HG02852 (cell line): ENCODE results near the gene OR5AK2.
"Not testable (repeated sequence)": the region's sequence is repeated elsewhere in the genome, so short reads cannot be mapped to it uniquely, and the experiment has no call there.

Source experiments
- ATAC-seq: cut with Tn5 transposase; IDR thresholded peaks from one replicate; pipeline ENCODE4 v1.9.1; 2021; ENCODE audit warnings: mild to moderate bottlenecking, moderate library complexity; ENCODE audit not compliant: unreplicated experiment

Gene OR5AK2, protein sequence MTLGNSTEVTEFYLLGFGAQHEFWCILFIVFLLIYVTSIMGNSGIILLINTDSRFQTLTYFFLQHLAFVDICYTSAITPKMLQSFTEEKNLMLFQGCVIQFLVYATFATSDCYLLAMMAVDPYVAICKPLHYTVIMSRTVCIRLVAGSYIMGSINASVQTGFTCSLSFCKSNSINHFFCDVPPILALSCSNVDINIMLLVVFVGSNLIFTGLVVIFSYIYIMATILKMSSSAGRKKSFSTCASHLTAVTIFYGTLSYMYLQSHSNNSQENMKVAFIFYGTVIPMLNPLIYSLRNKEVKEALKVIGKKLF

GRCh38 chr11:56988614-56989013 is at the start of gene OR5AK2:
OR5AK2 (plus strand) TSS chr11:56988914; CDS start chr11:56988914, 0 bp downstream.
- ATAC-seq, result no peak

DNA sequence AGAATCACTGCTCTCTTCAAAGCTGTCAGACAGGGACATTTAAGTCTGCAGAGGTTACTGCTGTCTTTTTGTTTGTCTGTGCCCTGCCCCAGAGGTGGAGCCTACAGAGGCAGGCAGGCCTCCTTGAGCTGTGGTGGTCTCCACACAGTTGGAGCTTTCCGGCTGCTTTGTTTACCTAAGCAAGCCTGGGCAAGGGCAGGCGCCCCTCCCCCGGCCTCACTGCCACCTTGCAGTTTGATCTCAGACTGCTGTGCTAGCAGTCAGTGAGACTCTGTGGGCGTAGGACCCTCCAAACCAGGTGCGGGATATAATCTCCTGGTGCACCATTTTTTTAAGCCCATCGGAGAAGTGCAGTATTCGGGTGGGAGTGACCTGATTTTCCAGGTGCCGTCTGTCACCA is 43.2 kb upstream of the OR5AK2 start:
- ATAC-seq, result not testable (repeated sequence)

GRCh38 chr11:56948991-56949515 is 39.7 kb upstream of the OR5AK2 start:
- ATAC-seq, result no peak

DNA sequence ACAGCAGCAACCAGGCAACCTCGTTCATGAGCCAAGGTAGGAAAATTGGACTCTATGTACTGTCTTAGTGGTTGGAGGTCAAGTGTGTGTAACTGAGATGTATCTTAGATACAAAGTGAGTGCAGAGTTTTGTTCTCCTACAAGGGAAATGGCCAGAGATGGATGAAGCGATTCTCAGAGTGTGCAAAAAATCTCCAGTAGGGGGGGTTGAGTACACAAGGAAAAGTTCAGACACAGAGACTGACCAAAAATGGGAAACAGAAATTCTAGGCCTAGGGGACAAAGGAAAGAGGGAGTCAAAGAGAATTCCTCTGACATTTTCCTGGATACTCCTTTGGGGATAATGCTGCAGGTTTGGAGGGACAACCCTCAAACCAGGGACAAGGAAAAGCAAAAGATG is 38.2 kb upstream of the OR5AK2 start:
- ATAC-seq, result no peak

GRCh38 chr11:56953907-56954306 is 34.8 kb upstream of the OR5AK2 start:
- ATAC-seq, result not testable (repeated sequence)

DNA sequence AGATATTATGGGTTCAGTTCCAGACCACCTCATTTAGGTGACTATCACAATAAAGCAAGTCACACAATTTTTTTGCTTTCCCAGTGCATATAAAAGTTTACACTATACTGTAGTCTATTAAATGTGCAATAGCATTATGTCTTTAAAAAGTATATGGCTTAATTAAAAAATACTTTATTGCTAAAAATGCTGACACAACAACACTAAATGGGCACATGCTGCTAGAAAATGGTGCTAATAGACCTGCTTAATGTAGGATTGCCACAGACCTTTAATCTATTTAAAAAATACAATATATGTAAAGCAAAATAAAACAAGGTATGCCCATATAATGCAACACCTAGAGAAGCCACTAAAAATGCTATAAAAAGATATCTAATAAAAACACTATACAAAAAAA is 27.1 kb upstream of the OR5AK2 start:
- no peak for ATAC-seq

- ATAC-seq, result no peak
Observed at GRCh38 chr11:56967726-56968125, 21.0 kb upstream of the OR5AK2 start.

DNA sequence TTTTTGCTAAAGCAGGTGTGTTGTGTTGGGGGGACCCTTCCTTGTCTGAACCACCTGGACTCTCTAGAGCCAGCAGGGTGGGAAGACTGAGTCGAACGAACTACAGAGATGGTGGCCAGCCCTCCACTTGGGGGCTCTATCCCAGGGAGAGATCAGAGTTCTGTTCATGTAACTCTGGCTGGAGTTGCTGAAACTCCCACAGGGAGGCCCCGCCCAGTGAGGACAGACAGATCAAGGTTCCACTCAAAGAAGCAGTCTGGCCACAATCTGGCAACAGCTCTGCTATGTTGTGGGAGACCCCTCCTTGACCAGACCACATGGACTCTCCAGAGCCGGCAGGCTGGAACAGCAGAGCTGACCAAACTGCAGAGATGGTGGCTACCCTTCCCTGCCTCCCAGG is 20.2 kb upstream of the OR5AK2 start:
- ATAC-seq, result no peak

GRCh38 chr11:56977314-56977713 is 11.4 kb upstream of the OR5AK2 start:
- no peak for ATAC-seq

- no peak for ATAC-seq
Observed at GRCh38 chr11:56990702-56991101, 2.0 kb downstream of the OR5AK2 start.

GRCh38 chr11:56994532-56994931 is 5.8 kb downstream of the OR5AK2 start:
- no peak for ATAC-seq

DNA sequence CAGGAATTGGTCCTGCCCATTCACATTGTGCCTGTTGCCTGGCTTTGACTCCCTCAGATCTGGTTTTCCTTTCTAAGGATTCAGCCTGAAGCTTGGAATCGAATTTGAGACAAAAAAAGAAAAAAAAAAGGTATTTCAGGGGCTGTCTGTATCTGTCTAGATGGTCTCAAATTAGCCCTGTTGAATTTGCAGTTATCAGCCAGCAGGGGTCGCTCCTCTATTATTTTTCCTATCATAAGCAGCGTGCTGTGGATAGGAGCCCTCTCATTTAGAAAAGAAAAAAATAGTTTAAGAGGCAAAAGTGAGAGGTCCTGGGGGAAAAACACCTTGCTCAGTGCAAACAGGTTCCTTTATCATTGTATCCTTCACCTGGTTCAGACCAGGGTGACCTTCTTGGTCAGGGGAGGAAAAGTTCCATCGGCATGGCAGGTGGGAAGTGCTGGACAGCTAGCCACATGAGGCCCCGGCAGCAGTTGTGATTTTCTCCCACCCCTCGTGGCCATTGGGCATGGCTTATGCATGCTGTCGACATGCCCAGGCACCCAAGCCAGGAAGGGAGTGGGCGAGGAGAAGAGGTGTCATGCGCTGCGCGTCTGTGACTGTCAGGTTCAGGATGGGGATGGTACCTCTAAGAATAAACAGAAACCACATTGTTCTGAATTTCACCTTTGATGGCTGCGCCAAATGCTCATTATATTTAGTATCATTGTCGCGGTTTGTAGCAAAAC is 13.1 kb downstream of the OR5AK2 start:
- ATAC-seq, result no peak

- no peak for ATAC-seq
Observed at GRCh38 chr11:57008373-57008772, 19.7 kb downstream of the OR5AK2 start.

DNA sequence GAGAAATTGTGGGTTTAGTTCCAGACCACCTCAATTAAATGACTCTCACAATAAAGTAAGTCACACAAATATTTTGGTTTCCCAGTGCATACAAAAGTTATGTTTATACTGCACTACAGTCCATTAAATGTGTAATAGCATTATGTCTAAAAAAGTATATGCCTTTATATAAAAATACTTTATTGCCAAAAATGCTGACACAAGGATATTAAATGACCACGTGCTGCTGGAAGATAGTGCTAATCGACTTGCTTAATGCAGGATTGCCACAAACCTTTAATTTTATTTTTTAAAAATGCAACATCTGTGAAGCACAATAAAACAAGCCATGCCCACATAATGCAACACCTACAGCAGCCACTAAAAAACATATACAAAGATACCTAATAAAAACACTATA is 27.0 kb downstream of the OR5AK2 start:
- no peak for ATAC-seq

GRCh38 chr11:57031556-57031955 is 42.8 kb downstream of the OR5AK2 start:
- ATAC-seq, result no peak
